Right atrium auricular region (tissue), 2 donors: ENCODE data around the gene ARHGAP21. TPM values are rescaled to one million over a fixed set of nuclear protein-coding genes. Genes with fewer than 3 reads are reported as not detected.
A peak's percentile ranks its signal among the peaks of the same experiment; 100 is the strongest.

Experiments
- DNase-seq: peaks from one replicate; pipeline ENCODE4 v3.0.0-alpha.2; 2019; ENCODE audit warnings: low spot score
- H3K27ac ChIP-seq, 2 donors: fragments of 200-600 bp; sonication (generic); 1 replicate in 1 of 2; 2 replicates in 1 of 2; pipeline ENCODE4 v1.5.1; 2016 to 2019
- H3K27me3 ChIP-seq, 2 donors: fragments of 200-600 bp; sonication (generic); one replicate each; pipeline versions ENCODE4 v1.5.1 to v1.6.0; 2017 to 2019
- H3K36me3 ChIP-seq: fragments of 200-600 bp; sonication (generic); one replicate; pipeline ENCODE4 v1.5.1; 2016
- H3K4me1 ChIP-seq, 2 donors: fragments of 200-600 bp; sonication (generic); one replicate each; pipeline versions ENCODE4 v1.5.1 to v1.6.0; 2017 to 2019
- H3K4me3 ChIP-seq, 2 donors: fragments of 200-600 bp; sonication (generic); 1 replicate in 1 of 2; 2 replicates in 1 of 2; pipeline ENCODE4 v1.5.1; 2017 to 2019; ENCODE audit warnings: mild to moderate bottlenecking in 1 of 2, moderate library complexity in 1 of 2
- H3K9me3 ChIP-seq, 2 donors: fragments of 200-600 bp; sonication (generic); one replicate each; pipeline ENCODE4 v1.5.1; 2019
- CTCF ChIP-seq, 2 donors: fragments of 200-600 bp; sonication (generic); IDR thresholded peaks; one replicate each; pipeline ENCODE4 v1.5.1; 2019; ENCODE audit warnings: antibody characterized with exemption in 2 of 2
- total RNA-seq, 2 donors: library from RNA; depleted of rRNA; stranded (reverse); fragments of >200 nt; gene quantifications; one replicate each; pipeline ENCODE4 v1.1.0, GENCODE V29; 2016

Gene ARHGAP21
- total RNA-seq, 2 donors from 2014 or later, result 45.0 to 46.3 TPM

GRCh38 chr10:24744946-24745345, 21.3 kb upstream of the ARHGAP21 start:
- Histone ChIP-seq H3K9me3 (peaks cover 0 to 5% of the 10 kb centered on the region in 2 donors), H3K36me3 (no peaks in the 10 kb centered on the region), H3K27ac (no peak overlapping the region), H3K4me1 (no peaks in the 10 kb centered on the region), H3K27me3 (no peaks in the 10 kb centered on the region), H3K4me3 (no peak overlapping the region)
- DNase-seq, result no peak
- no peak for TF ChIP-seq CTCF (IDR thresholded peaks at IDR 0.05)

DNA sequence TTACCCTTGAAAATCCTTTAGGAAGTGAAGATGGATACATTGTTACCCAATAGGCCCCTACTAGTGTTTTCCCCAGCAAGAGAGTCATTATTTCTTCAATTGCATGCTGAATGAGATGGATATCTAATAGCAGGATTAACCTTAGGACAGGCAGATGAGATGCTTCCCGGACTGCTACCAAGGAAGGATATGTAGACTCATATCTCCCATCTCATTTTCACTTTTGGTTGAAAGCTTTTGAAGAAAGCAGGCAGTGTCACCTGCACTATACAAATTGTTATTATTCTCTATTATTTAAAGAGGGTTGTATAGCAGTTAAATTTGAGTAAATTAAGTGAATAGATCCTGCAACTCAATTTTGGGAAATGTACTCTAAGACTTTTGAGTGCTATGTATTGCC, 17.0 kb upstream of the ARHGAP21 start:
- no peak for DNase-seq
- TF ChIP-seq CTCF (IDR thresholded peaks at IDR 0.05), result no peak

DNA sequence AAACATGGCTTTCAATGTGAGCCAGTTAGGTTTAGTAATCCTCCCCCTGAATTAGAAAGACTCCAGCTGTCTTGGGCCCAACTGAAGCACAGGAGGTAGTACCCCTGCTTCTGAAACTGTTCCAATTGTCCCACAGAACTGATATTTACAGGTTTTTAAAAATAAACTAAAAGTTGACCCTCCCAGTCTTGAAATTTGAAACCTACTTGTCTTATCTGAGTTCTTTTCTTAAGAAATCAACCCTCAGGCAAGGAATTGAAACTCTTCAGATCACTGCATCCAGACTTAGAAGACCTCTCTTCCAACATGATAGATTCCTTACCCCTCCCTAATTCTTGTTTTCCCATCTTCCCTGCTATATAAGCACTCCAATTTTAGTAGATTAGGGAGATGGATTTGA, 13.3 kb upstream of the ARHGAP21 start:
- no peaks in the 10 kb centered on the region for H3K27me3 ChIP-seq
- H3K36me3 ChIP-seq, result no peaks in the 10 kb centered on the region
- TF ChIP-seq CTCF (IDR thresholded peaks at IDR 0.05), result no peak
- H3K4me3 ChIP-seq, result no peak overlapping the region
- DNase-seq, result no peak
- no peak overlapping the region for H3K27ac ChIP-seq
- peaks cover 0 to 5% of the 10 kb centered on the region in 2 donors for H3K9me3 ChIP-seq
- H3K4me1 ChIP-seq, result no peaks in the 10 kb centered on the region

More for the DNA sequence above, 17.0 kb upstream of the ARHGAP21 start:
- Histone ChIP-seq H3K4me3 (no peak overlapping the region), H3K27me3 (no peaks in the 10 kb centered on the region), H3K36me3 (no peaks in the 10 kb centered on the region), H3K9me3 (peaks cover 0 to 5% of the 10 kb centered on the region in 2 donors), H3K27ac (no peak overlapping the region), H3K4me1 (no peaks in the 10 kb centered on the region)

GRCh38 chr10:24731942-24732341, 8.3 kb upstream of the ARHGAP21 start:
- no peak overlapping the region for H3K4me3 ChIP-seq
- no peak for TF ChIP-seq CTCF (IDR thresholded peaks at IDR 0.05)
- no peaks in the 10 kb centered on the region for H3K36me3 ChIP-seq
- H3K4me1 ChIP-seq, result no peaks in the 10 kb centered on the region
- H3K9me3 ChIP-seq, result no peaks in the 10 kb centered on the region
- no peak for DNase-seq
- no peaks in the 10 kb centered on the region for H3K27me3 ChIP-seq
- H3K27ac ChIP-seq, result no peak overlapping the region

DNA sequence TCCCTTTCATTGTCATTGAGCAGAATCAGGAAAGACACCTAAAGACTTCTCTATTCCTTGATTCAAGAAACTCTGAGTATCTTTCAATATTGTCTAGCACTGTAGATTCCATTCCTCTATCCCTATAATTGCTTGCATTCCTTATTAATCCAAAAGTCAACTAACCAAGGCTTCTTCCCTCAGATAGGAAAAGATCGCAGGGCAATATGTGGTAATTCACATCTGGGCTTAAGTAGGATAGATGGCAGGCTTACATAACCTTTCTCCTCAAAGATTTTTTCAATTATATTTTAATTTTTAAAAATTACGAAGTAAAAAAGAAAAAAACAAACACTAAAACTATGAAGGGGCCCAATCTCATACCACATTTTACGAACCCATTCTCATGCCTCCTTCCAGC, 7.1 kb upstream of the ARHGAP21 start:
- H3K27ac ChIP-seq, result no peak overlapping the region
- no peak for TF ChIP-seq CTCF (IDR thresholded peaks at IDR 0.05)

DNA sequence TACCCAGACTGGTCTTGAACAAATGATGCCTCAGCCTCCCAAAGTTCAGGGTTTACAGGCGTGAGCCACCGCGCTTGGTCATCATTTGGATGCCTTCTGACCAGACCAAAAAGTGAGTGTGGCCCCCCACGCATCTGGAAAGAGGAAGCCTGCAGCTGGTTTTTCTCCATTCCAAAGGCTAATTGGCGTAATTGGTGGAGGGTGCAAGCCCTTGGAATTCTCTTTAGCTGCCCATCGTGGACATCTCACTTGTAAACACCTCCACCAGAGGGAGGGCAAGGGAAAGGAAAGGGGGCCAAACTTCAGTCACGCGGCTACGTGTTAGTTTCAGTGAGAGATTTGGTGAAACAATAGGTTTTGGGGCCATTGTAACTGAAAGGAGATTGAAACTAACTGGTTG, 4.1 kb upstream of the ARHGAP21 start:
- no peaks in the 10 kb centered on the region for H3K9me3 ChIP-seq
- no peak overlapping the region for H3K4me3 ChIP-seq
- DNase-seq, result no peak
- no peaks in the 10 kb centered on the region for H3K36me3 ChIP-seq
- H3K27me3 ChIP-seq, result no peaks in the 10 kb centered on the region
- H3K4me1 ChIP-seq, result peaks cover 0 to 4% of the 10 kb centered on the region in 2 donors
- H3K27ac ChIP-seq, result no peak overlapping the region
- peak in 1 of 2 donors; percentile 25 for TF ChIP-seq CTCF (IDR thresholded peaks at IDR 0.05)

More for the DNA sequence above, 7.1 kb upstream of the ARHGAP21 start:
- Histone ChIP-seq H3K9me3 (no peaks in the 10 kb centered on the region), H3K27me3 (no peaks in the 10 kb centered on the region), H3K4me1 (no peaks in the 10 kb centered on the region), H3K36me3 (no peaks in the 10 kb centered on the region), H3K4me3 (no peak overlapping the region)
- no peak for DNase-seq
